NCI-H524 treated with DMSO at 0.1 percent for 48 hours (cell line): ENCODE data around the gene DAB2IP.

Source experiments
- DNase-seq: peaks from one replicate; lab custom pipeline; 2025; lab: John Stamatoyannopoulos, UW

The DAB2IP gene

DNA sequence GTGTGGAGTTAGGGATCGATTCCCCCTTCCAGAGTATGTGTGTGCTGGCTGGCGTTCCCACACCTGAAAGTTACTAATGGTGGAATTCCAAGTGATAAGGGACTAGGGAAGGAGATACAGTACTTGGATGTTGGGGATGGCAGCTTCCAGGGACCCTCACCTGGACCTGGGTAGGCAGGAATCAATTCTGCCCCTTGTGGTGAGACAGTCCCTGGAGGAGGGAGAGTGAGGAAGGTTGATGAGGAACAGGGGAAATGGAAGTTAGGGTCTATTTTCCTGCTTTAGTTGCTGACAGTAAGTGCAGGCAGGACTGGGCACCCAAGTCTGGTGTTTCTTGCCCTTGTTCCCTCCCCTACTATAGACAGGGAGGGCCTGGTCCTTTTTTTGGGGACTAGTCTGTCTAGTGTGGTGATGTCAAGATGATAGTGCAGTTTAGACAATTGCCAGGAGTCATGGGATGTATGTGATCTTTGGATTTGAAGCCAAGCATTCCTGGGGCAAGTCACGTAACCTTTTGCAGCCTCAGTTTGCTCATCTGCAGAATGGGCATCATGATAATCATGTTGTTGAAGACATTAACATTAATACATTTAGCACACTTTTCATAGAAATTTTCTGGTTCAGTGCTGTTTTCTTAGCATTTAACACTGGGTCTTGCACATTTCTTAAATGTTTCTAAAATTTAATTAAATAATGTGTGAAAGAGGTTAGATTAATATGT lies 51.7 kb downstream of the DAB2IP start:
- no peak for DNase-seq

DNA sequence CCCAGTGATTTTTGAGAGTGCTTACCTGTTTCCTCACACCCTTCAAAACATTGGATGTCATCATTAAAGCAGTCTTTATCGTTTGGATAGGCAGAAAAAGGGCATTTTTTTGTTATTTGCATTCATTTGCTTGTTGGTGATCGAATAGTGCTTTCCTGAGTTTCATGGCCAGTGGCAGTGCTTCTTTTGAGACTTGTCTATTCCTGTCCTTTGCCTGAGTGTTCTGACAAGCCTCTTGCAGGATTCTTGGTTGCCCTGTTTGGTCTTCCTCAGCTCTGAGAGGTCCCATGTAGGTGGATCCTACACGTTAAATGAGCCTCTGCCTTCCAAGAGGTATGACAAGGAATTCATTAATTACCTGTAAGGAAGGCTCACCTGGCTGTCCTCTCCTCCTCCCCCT lies 52.8 kb downstream of the DAB2IP start:
- no peak for DNase-seq

DNA sequence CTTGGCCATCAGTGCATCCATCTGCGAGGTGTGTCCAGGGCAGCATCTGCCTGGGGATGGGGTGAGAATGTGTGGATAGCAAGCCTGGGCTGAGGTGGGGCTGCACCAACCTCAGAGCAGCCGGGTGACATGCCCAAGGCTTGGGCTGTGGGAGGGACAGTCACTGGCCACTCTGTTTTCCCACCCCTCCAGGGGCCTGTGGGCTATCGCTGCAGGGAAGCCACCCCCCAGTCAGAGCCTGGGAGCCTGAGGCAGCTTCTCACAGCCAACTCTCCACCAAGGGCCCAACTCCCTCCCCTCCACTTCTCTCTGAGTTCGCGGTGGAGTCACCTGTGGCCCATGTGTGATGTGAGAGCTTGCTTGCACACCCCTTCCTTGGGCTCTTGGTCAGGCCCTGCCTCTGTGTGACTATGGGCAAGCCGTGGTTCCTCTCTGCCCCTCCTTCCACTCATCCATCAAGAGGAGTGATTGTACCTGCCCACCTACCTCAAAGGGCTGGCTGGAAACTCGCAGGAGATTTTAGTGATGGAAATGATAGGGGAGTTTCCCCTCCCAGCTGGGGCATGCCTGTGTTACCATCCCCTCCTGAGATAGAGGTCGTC lies 54.8 kb downstream of the DAB2IP start:
- DNase-seq: no peak

DNA sequence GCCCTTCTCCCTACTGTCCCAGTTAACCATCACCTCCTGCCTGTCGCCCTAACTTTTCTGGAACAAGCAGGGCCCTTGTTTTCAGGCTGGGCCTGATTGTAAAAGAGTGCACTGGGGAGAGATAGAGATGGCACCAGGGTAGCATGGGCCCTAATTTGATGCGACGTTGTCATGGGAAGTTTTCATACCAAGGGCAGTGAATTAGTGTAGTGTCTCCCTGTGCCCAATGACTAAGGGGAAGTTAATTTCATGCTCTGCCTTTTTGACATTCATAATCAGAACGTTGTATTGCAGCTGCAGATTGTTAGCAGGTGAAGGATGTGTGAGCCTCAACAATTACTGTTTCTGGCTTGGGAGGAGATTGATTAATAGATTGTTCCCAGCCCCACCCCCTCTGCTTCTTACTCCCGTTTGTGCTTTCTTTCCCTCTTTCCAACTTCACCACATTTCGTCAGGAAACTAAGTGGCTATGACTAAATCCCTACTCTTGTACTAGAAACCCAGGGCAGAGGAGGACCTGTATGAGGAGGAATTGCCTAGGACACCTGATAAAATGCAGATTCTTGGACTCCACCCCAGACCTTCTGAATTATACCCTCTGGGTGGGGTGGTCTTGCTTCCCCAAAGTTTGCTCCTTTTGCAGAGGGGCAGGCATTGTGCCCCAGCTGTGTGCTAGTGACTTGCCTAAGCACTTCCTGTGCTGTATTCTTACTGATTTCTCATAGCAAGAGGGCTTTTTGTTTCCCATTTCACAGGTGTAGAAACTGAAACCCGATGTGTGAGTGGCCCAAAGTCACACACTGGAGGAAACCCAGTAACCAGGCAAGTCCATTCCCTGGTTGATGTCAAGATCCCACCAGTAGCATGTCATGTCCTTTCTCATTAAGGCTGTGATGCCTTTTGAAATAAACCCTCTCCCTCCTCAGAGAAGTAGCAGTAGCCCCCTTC lies 56.3 kb downstream of the DAB2IP start:
- no peak for DNase-seq

DNA sequence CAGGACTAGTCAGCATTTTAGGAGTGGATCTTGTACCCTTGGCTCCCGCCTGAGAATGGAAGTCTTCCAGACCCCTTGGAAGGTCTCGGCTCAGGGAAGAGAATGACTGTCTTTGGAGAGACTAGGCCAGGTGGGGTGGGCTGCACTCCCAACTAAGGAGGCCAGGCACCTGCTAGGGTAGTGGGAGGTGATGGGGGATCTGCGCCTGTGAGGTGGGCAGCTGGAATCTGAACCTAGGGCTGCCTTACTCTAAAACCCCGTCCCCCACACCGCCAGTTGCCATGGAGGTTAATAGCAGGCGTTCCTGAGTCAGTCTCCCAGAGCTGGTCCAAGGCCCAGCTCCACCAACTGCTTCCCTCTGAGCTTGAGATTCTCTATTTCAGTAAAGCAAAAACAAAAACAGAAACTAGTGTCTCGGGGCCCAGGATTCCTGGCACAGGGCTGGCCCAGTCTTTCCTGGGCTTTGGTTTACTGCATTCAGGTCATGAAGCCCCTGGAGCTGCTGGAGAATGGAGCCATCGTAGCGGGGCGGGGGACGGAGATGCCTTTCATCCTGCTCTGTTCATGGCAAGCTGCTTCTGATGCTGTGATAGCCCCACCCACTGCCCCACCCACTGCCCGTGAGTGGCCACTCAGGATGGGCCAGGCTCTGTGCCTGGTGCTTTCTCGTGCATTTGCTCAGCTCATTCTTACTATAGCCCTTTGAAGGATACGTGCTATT lies 57.5 kb downstream of the DAB2IP start:
- DNase-seq: no peak

DNA sequence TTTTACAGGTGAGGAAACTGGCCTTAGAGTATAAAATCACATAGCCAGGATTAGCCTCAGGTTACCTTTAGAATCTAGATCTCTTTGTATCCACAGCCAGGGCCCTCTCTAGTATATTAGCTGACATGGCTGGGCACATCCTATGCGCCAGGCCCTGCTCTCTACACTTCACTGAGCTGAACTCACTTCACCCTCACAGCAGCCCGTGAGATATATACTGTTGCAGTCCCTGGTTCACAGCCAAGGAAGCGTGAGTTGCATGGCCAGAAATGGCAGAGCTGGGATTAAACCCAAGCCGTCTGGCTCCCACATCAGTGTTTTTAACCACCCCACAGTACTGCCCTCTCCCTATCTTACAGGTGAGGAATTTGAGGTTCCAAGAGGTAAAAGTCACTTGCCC lies 58.4 kb downstream of the DAB2IP start:
- no peak for DNase-seq

DNA sequence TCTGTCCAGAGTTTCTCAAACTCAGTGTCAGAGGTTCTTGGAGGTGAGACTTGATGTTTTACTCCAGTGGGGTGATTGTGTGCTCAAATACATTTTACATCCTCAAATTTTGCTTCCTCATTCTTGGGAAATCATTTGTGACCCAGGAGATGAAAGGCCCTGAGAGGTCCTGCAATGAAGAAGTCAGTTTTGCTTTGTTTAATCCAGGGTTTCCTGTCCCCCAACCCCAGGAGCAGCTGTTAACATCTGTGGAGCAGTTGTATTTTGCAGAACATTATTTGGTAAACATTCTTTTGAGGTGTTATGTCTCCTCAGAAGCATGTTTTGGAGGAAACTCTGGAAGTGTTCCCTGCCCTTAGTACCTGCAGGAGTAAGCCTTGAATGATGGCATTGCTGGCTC lies 59.8 kb downstream of the DAB2IP start:
- no peak for DNase-seq

DNA sequence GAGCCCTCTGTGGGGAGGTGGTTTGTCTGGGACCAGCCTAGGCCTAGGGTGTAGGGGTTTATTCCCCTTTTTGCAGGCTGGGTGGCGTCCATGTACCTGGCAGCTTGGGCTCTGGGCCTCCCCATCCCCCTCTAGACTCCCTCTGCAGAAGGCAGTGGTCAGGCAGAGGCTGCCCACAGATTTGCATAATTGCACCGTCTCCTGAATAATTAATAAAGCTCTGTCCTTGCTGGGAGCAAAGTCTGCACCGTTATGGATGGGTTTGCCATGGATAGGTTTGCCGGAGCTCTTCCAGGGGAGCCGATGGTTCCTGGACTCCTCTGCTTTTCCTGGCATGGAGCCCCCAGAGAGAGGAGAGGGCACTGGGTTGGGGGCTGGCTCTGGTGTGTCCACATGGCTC lies 60.4 kb downstream of the DAB2IP start:
- no peak for DNase-seq

DNA sequence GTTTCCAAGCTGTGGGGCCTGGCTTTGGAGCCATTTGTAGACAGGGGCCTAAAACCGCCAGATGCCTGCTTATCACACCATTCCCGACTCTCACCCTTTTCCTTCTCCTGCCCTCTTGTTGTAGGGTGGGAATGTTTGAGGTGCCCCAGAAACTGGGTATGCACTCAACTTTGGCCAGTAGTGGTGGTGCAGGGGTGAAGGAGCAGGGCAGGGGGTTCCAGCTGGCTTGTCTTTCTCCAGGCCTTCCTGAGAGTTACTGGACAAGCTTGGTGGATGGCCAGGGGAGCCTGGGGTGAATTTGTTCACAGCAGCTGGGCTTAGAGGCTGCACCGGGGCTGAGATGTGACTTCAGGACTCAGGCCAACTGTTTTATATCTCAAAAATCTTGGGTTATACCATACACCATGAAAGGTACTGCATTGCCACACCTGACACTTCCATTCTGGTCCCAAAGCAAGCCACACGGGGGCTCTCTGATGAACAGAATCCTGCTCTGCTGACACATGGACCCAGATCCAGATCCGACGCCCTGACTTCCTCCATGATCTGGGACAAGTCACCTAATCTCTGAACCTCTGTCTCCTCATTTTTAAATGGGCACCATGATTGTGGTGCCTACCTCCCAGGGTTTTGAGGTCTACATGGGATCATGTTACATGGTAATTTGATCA lies 62.1 kb downstream of the DAB2IP start:
- DNase-seq: no peak

DNA sequence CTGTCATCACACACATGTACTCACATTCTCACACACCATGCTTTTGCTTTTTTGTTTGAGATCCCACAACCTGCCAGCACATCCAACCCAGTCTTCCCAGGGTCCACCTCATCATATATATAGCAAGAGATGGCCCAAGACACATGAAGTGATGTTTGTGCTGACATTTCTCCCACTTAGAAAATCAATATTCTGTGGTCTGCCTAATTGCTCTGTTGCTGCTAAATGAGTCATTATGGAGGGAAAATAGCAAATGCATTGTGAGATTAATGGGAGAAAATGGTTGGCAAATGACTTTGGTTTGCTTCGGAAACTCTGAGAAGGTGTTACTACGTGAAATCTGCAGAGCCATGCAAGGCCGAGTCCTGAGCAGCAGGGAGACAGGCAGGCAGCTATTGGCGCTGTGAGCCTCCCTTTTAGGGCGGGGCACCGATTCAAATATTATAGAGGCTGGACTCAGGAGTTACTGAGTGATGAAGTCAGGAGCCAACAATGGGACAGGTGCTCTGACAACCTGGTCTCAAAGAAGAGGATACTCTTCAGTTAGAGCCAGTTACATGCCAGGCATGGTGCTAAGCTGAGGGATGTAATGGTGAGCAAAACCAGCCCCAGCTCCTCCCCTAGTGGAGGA lies 62.8 kb downstream of the DAB2IP start:
- DNase-seq: no peak

DNA sequence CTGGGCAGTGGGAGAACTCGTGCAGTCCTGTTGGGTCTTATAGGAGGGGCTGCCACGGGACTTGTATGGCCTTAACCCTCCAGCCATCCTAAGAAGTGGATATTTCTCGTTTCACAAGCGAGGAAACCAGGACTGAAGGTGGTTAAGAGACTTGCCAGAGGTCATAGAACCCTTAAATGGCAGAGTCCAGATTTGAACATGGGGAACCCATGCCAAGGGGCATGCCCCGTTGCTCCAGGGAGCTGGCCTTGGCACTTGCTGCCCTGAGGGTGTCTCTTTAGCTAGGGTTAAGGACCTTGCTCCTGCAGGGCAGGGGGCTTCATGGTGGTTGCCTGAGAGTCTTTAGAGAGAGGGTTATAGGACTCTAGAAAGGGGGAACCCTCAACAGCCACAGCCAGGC lies 63.4 kb downstream of the DAB2IP start:
- DNase-seq: no peak

DNA sequence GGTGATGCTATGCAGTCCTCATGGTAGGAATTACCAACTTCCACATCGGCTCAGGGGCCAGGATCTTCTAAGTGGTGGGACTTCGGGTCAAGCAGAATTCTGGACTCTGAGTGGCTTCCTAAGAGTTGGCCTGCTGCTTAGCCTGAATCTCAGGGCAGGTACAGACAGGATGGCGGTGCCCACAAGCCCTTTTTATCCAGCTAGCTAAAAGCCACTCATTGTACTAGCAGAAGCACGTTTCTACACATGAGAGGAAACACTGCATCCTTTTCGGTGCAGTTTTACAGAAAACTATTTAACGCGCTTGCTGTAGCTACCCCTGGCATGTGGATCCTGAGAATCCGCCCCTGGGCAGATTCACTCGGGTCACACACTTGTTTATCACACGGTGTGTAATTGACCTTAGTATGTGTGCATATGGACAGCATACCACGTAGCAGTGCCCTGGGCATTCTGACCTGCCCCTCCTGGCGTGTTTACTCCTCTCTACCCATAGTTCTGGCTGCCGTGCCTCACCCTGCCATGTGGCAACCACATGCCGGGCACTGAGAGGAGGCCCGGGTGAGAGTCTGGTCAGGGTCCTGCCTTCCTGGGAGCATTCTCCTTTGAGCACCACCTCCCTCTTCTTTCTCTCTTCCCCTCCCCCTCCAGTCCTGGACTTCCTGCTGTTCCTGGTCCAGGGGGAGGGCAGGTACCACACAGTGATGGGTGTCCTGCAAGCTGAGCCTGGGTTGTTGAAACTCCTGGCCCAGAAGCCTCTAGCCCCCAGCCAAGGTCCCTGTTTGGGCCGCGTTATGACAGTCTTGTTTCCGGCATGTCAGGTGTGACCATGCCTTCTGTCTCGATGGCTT lies 65.9 kb downstream of the DAB2IP start:
- DNase-seq: no peak

DNA sequence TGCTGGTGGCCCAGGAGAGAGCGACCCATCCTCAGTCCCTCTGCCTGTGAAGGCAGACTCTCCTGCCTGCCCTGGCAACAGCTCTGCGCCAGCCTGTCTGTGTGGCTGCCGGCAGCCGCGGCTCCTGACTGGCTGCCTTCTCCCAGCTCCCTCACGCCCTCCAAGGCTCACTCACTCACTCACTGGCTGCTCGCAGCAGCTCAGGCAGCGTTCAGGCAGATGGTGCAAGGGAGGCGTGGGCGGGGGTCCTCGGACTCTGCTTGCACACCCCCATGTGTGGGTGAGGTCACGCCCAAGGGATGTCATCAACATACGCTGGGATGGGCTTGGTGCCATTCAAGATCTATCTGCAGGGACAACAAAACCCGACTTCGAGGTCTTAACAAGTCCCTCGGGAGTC lies 66.7 kb downstream of the DAB2IP start:
- peak; percentile 63 for DNase-seq

DNA sequence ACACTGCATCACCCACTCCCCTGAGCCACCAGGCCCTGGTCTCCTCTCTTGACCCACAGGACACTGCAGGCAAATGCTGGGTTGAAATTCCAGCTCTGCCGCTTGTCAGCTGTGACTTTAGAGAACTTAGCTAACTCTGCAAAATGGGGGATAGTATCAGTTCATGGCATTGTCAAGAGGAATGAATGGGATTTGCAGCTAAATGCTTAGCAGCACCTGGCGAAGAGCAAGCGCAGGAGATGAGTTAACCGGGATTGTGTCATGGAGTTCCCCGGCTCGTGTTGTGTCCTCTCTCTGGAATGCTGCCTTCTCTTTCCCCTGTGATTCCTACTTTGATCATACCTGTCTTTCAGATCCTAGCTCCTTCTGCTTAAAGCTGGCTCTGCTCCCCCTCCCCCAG lies 67.1 kb downstream of the DAB2IP start:
- no peak for DNase-seq

DNA sequence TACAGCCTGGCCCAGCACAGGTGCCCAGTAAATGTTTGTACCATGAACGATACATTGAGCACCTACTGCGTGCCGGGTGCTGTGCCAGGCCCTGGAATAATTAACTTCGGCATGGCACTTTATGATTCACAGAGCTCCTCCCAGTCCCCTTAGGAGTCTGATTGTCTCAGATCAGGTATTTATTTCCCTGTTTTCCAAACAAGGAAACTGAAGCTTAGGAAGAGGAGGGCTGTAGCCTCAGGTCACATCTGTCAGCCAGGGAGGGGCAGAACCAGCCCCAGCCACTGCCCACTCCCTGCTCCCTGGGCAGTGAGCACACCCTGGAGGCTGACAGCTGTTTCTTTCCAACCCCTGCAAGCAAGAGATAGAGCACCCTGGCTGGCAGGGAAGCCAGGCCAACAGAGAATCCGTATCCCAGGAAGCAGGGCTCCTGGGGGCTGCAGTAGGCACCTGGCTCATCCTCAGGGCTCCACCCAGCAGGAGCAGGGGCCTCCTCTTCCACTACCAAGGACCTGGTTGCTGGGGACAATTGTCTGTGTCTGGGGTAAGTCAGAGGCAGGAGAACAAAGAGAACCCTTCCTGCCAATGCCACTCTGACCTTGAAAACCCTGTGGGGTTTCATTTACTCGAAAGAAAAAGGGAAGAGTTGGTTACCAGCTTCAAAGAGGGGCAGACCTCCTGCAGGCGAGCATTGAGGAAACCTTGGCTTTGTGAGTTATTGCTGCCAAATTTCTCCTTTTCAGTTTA lies 69.0 kb downstream of the DAB2IP start:
- DNase-seq: no peak

DNA sequence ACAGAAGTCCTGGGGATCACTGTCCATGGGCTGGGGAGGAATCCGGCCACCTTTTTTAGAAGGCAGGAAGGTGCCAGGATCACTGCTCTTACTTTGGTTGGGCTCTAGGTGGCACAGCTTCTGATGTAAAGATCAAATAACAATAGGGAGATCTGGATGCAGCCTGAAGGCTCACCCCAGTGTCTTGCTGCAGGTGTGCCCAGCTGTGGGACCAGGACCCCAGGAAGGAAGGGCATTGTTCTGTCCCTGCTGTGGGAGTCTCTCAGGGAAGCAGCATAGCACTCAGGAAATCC lies 69.6 kb downstream of the DAB2IP start:
- DNase-seq: no peak

DNA sequence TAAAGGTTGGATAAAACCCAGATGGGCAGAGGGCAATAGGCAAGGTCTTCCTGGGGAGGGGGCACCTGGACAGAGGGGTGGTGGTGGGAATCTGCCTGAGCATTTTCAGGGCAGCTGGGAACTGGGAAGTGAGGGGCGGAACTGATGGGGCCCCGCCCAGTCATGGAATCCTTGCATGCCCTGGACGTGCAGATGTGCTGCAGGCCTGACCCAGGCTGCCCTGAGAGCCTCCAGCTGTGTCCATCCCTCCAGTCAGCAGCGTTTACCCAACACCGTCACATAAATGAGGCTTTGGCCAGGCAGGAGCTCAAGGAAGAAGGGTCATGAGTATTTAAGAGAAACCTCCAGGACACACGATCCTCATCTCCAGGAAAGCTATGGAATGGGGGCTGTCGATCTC lies 70.3 kb downstream of the DAB2IP start:
- DNase-seq: no peak

DNA sequence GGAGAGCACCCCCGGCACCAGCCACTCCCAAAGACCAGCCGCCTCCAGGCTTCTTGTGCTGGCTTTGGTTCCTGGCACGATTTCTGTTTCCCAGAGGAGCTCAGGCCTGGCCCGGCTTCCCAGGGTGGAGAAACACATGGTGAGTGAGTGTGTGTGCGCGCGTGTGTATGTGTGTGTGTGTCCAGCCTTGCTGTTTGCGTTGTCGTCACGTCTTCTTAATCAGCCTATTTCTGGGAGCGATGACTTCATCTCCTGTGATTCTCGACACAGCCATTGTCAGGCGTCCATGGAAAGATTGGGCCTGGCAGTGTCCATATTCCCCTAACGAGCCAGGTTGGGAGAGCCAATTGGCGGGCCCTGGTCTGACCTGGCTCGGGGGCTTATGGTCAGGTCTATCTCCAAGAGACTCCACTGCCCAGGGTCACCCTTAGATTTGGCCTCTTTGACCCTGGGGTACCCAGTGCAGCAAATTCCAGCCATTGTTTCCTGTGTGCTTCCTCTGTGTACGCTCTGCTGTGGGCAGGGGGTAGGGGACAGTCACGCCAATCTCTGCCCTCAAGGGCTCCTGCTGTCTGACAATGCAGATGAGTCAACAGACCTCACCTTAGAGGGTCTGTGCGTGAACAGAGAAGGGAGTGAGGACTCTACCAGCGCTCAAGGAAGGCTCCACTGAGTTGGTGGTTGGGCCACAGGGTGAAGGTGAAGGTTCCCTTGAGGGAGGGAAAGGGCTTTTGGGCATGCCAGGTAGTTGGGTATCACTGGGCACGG lies 73.8 kb downstream of the DAB2IP start:
- DNase-seq: no peak
